Measurements from ENCODE around the gene SMPD2.
A peak's percentile ranks its signal among the peaks of the same experiment; 100 is the strongest.

- TF ChIP-seq CTCF (conservative IDR thresholded peaks at IDR 0.05; ENCODE audit: low read depth in 2 of 2) = no peak
- peak; percentile 65 for TF ChIP-seq POLR2AphosphoS5 (IDR thresholded peaks at IDR 0.05; ENCODE audit: low read depth)
These were observed 42.6 kb downstream of the SMPD2 start, which contains the start of gene ZBTB24 for GRCh38 chr6:109482905-109483734.

Data from GM23338 (cell line).